ENCODE results near the gene COQ3. TPM values are rescaled to one million over a fixed set of nuclear protein-coding genes. Genes with fewer than 3 reads are reported as not detected.

COQ3 gene
- total and polyA plus RNA-seq, 8 donors, result 3.3 to 12.7 (median 11.0) TPM

GRCh38 chr6:99353126-99353525 lies 40.9 kb downstream of the COQ3 start:
- Histone ChIP-seq H3K4me3 (no peak overlapping the region), H3K36me3 (no peaks in the 10 kb centered on the region), H3K27me3 (peaks cover 5 to 78% of the 10 kb centered on the region in 2 donors), H3K9me3 (no peaks in the 10 kb centered on the region), H3K4me1 (peaks cover 0 to 5% of the 10 kb centered on the region in 2 donors), H3K27ac (no peak overlapping the region)
- ATAC-seq (no peak), DNase-seq (no peak)
- intact Hi-C loops (cut with DNase I), result no loop called here
- TF ChIP-seq, protein P1, sequence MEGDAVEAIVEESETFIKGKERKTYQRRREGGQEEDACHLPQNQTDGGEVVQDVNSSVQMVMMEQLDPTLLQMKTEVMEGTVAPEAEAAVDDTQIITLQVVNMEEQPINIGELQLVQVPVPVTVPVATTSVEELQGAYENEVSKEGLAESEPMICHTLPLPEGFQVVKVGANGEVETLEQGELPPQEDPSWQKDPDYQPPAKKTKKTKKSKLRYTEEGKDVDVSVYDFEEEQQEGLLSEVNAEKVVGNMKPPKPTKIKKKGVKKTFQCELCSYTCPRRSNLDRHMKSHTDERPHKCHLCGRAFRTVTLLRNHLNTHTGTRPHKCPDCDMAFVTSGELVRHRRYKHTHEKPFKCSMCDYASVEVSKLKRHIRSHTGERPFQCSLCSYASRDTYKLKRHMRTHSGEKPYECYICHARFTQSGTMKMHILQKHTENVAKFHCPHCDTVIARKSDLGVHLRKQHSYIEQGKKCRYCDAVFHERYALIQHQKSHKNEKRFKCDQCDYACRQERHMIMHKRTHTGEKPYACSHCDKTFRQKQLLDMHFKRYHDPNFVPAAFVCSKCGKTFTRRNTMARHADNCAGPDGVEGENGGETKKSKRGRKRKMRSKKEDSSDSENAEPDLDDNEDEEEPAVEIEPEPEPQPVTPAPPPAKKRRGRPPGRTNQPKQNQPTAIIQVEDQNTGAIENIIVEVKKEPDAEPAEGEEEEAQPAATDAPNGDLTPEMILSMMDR (IDR thresholded peaks at IDR 0.05), result no peak

DNA sequence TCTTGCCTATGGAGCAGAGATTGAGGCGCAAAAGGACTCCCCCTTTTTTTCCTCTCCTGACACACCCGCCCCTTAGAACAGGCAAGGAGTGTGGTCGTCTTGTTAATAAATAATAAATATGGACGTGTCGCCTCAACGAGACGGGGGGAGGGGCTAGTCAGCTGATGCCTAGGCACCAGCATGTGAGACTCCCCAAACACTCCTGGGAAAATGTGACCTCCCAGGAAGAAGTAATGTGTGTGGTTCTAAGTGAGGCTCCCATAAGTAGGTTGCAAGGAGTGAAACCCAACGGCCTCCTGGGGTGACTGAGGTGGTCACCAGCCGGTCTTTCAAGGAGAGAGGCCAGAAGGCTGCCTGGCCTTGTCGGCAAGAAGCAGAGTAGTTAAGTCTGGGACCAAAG lies 43.4 kb downstream of the COQ3 start:
- Histone ChIP-seq H3K36me3 (no peaks in the 10 kb centered on the region), H3K4me1 (peaks cover 0 to 5% of the 10 kb centered on the region in 2 donors), H3K9me3 (no peaks in the 10 kb centered on the region), H3K4me3 (peak overlapping the region in 1 of 2 donors; percentile 50), H3K27ac (peak overlapping the region in 1 of 2 donors; percentile 65), H3K27me3 (peaks cover 5 to 85% of the 10 kb centered on the region in 2 donors)
- DNase-seq, result peak in 1 of 4 donors; percentile 35
- intact Hi-C loops (cut with DNase I), result no loop called here
- ATAC-seq, result peak; percentile 12
- TF ChIP-seq, protein P1 (IDR thresholded peaks at IDR 0.05), result no peak

- Histone ChIP-seq H3K27ac (peak within 1 kb of the TSS in 1 of 2 donors; percentile 65), H3K27me3 (peaks cover 5 to 80% of the 10 kb centered on the region in 2 donors), H3K9me3 (no peaks in the 10 kb centered on the region), H3K4me3 (peak within 1 kb of the TSS; percentile 50 to 64), H3K4me1 (peaks cover 0 to 5% of the 10 kb centered on the region in 2 donors), H3K36me3 (no peaks in the 10 kb centered on the region)
- TF ChIP-seq, protein P1 (IDR thresholded peaks at IDR 0.05), result no peak
- peak; percentile 94 for ATAC-seq
- intact Hi-C loops (cut with DNase I), result loop anchor here in 1 of 2 donors (10.0 kb wide), 1 partner anchor 395 kb away; no protein-coding TSS in a partner anchor
- peak; percentile 24 to 88 (median 54) for DNase-seq
Measured at GRCh38 chr6:99349171-99350141, 44.5 kb downstream of the COQ3 start, which contains the start of gene FAXC. TSS of gene FAXC (minus strand) at chr6:99349674. CDS start at chr6:99349372, 302 bp downstream.

DNA sequence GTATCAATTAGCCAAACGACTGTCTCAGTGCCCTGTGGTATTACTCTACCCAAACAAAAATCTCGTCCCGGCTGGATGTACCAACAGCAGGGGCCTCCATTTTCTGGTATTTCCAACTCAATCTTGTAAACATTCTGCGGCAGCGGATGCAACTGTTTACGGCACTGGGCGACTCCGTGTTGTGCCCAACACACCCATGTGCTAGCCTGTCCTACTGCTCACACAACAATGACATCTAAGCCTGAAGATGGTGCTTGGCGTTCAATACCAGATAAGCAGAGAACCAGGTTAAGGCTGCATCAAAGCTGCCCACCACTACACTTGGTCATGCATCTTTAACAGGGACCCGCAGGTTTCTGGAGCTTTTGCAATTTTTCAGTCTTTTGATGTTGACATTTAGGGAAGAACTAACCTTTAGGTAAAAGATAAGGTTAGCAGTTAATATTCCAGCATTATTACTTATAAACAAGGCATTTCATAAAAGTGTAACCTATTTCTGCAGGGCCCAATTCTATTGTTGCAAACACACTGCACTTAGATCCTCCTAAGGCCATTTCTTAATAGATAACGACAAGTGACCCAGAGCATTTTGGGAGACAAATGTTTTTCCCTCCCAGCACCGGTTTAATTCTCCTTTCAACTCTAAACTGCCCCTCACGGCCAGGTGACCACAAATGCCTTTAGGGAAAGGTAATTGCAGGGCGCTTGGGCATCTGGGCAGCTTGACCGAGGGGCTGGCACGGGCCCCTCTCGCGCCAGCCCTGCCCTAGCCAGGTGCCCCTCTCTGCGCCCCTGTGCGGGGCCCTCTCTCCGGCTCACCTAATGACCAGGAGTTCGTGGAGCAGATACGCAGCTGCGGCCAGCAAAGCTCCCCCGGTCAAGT lies 45.5 kb downstream of the COQ3 start:
- peak; percentile 4 for ATAC-seq

More for the DNA sequence above, 45.5 kb downstream of the COQ3 start:
- Histone ChIP-seq H3K27ac (peak overlapping the region in 1 of 2 donors; percentile 19), H3K9me3 (no peaks in the 10 kb centered on the region), H3K4me1 (peaks cover 0 to 5% of the 10 kb centered on the region in 2 donors), H3K27me3 (peaks cover 5 to 78% of the 10 kb centered on the region in 2 donors), H3K4me3 (peak overlapping the region; percentile 50 to 64), H3K36me3 (no peaks in the 10 kb centered on the region)
- DNase-seq, result peak in 1 of 4 donors; percentile 70
- intact Hi-C loops (cut with DNase I), result loop anchor here in 1 of 2 donors (10.0 kb wide), 1 partner anchor 396 kb away; no protein-coding TSS in a partner anchor
- TF ChIP-seq, protein P1 (IDR thresholded peaks at IDR 0.05), result no peak
